ENCODE measurements around the gene FAM156B.
"Not testable (repeated sequence)": the region's sequence is repeated elsewhere in the genome, so short reads cannot be mapped to it uniquely, and the experiment has no call there.

The FAM156B gene

GRCh38 chrX:52923781-52924241, 26.7 kb downstream of the FAM156B start:
- no peak for DNase-seq (ENCODE audit: low read depth in 1 of 2, low spot score in 1 of 2)

DNA sequence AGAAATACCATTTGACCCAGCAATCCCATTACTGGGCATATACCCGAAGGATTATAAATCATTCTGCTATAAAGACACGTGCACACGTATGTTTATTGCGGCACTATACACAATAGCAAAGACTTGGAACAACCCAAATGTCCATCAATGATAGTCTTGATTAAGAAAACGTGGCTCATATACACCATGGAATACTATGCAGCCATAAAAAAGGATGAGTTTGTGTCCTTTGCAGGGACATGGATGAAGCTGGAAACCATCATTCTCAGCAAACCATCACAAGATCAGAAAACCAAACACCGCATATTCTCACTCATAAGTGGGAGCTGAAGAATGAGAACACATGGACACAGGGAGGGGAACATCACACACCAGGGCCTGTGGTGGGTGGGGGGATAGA, 33.1 kb downstream of the FAM156B start:
- DNase-seq (ENCODE audit: low read depth in 1 of 2, low spot score in 1 of 2): not testable (repeated sequence)

DNA sequence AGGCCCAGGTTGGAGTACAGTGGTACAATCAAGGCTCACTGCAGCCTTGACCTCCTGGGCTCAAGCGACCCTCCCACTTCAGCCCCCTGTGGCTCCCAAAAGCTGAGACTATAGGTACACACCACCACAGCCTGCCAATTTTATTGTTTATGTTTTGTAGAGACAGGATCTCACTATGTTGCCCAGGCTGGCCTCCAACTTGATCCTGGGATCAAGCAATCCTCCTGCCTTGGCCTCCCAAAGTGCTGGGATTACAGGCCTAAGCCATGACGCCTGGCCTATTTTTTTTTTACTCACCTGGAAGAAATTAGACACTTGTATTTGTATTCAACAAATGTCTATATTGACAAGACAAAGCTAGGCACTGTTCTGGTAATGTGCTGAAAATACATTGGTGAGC, 36.1 kb downstream of the FAM156B start:
- no peak for DNase-seq (ENCODE audit: low read depth in 1 of 2, low spot score in 1 of 2)

- no peak for DNase-seq (ENCODE audit: low read depth in 1 of 2, low spot score in 1 of 2)
These were observed 37.0 kb downstream of the FAM156B start for GRCh38 chrX:52933976-52934703.

DNA sequence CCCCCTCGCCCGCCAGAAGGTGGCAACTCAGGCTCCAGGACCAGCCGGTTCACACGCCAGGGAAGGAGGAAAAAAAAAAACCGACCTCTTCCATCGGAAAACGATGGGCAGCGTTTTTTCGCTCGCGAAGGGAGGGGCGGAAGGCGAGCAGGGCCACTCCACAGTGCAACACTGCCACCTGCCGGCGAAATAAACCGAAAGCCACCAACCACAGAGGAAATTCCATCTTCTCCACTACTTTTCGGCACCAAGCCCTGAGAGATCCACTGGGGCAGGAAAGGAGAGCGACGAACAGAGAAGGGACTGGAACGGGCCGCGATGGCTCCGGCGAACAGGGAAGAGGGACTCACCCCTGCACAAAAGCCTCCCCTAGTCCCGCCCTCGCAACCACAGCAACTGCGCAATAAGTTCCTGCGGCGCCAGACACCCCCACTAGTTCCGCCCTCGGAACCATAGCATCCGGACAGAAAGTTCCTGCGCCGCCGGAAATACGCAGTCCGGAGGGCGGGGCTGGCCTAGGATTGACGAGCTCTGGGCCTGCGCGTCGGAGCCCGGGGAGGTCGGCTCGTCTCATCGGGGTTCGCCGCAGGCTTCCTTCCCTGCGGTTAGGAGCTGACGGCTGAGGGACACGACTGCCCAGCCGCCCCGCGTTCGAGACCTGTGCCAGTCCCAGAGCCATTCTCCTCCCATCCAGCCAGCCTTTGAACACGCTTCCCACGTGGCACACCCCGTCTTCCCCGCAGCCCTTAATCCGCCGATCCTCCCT, 37.8 kb downstream of the FAM156B start:
- DNase-seq (ENCODE audit: low read depth in 1 of 2, low spot score in 1 of 2): peak; percentile 80 to 82

- not testable (repeated sequence) for DNase-seq (ENCODE audit: low read depth in 1 of 2, low spot score in 1 of 2)
These were observed 38.3 kb downstream of the FAM156B start for GRCh38 chrX:52935470-52935784.

DNA sequence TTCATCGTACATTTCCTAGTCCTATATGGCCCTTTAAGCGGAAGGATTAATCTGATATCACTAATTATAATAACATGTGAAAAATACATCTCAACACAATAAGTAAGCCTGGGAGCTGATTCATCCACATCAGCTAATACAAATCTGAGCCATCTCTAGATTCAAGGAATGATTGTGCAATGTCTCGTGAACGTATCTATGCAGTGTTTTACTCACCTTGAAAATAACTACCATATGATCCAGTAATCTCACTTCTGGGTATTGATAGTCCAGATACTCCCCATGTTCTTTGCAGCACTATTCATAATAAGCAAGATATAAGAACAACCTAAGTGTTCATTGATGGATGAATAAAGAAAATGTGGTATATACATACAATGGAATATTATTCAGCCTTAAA, 43.6 kb downstream of the FAM156B start:
- not testable (repeated sequence) for DNase-seq (ENCODE audit: low read depth in 1 of 2, low spot score in 1 of 2)

GRCh38 chrX:52941728-52942127, 44.6 kb downstream of the FAM156B start:
- not testable (repeated sequence) for DNase-seq (ENCODE audit: low read depth in 1 of 2, low spot score in 1 of 2)

GRCh38 chrX:52945838-52946494, 48.8 kb downstream of the FAM156B start:
- DNase-seq (ENCODE audit: low read depth in 1 of 2, low spot score in 1 of 2): not testable (repeated sequence)

GRCh38 chrX:52947501-52947900, 50.4 kb downstream of the FAM156B start:
- DNase-seq (ENCODE audit: low read depth in 1 of 2, low spot score in 1 of 2): not testable (repeated sequence)

DNA sequence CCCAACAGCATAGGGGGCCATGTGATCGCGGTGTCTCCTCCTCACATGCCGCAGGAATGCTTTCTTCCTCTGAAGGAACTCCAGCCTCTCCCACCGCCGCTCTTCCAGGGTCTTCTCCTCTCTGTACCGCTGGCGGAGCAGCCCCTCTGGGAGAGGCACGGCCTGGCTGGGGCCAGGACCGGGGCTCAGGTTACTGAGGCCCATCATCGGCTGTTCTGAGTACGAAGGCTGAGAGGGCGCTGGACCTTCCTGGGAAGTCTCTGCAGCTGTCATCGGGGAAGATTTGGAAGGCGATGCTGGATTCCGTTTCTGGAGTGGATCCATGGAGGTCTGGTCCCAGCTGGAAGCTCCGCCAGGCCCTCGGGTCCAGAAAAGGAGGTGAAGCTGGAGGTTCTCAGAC, 51.1 kb downstream of the FAM156B start:
- DNase-seq (ENCODE audit: low read depth in 1 of 2, low spot score in 1 of 2): not testable (repeated sequence)

- DNase-seq (ENCODE audit: low read depth in 1 of 2, low spot score in 1 of 2): not testable (repeated sequence)
These were observed 52.2 kb downstream of the FAM156B start for GRCh38 chrX:52949325-52949724.

- not testable (repeated sequence) for DNase-seq (ENCODE audit: low read depth in 1 of 2, low spot score in 1 of 2)
These were observed 52.8 kb downstream of the FAM156B start for GRCh38 chrX:52949884-52950283.
